NCI-H446 (cell line): ENCODE results near the gene RAP1GAP2.

Experiments used
- DNase-seq, 2 experiments: peaks; one replicate each; lab custom pipeline; 2025; lab: John Stamatoyannopoulos, UW

Gene RAP1GAP2

GRCh38 chr17:2786176-2786881 is 9.9 kb upstream of the RAP1GAP2 start:
- DNase-seq: peak; percentile 72 to 93

- DNase-seq: no peak
These were observed 6.5 kb upstream of the RAP1GAP2 start for GRCh38 chr17:2789700-2790099.

- DNase-seq: no peak
These were observed 3.7 kb upstream of the RAP1GAP2 start for GRCh38 chr17:2792366-2793169.

- no peak for DNase-seq
These were observed 2.0 kb upstream of the RAP1GAP2 start for GRCh38 chr17:2794111-2794803.

GRCh38 chr17:2795441-2796163 is 636 bp upstream of the RAP1GAP2 start:
- no peak for DNase-seq

- peak in 1 of 2 experiments; percentile 14 for DNase-seq
These were observed 988 bp downstream of the RAP1GAP2 start for GRCh38 chr17:2797226-2797625.

GRCh38 chr17:2797637-2798036 is 1.4 kb downstream of the RAP1GAP2 start:
- peak in 1 of 2 experiments; percentile 65 for DNase-seq

GRCh38 chr17:2798188-2798587 is 1.9 kb downstream of the RAP1GAP2 start:
- no peak for DNase-seq

GRCh38 chr17:2798678-2799077 is 2.4 kb downstream of the RAP1GAP2 start:
- DNase-seq: no peak

GRCh38 chr17:2799653-2800052 is 3.4 kb downstream of the RAP1GAP2 start:
- DNase-seq: no peak

- no peak for DNase-seq
These were observed 4.1 kb downstream of the RAP1GAP2 start for GRCh38 chr17:2800367-2800766.

- DNase-seq: peak in 1 of 2 experiments; percentile 77
These were observed 5.6 kb downstream of the RAP1GAP2 start for GRCh38 chr17:2801841-2802240.

- DNase-seq: no peak
These were observed 6.3 kb downstream of the RAP1GAP2 start for GRCh38 chr17:2802574-2802973.

- DNase-seq: no peak
These were observed 7.1 kb downstream of the RAP1GAP2 start for GRCh38 chr17:2803386-2803785.

- DNase-seq: no peak
These were observed 7.7 kb downstream of the RAP1GAP2 start for GRCh38 chr17:2803971-2804370.

GRCh38 chr17:2804912-2805311 is 8.7 kb downstream of the RAP1GAP2 start:
- no peak for DNase-seq

GRCh38 chr17:2805961-2806360 is 9.7 kb downstream of the RAP1GAP2 start:
- DNase-seq: no peak

- no peak for DNase-seq
These were observed 12.4 kb downstream of the RAP1GAP2 start for GRCh38 chr17:2808367-2809335.

GRCh38 chr17:2809337-2809736 is 13.1 kb downstream of the RAP1GAP2 start:
- no peak for DNase-seq

- DNase-seq: no peak
These were observed 17.8 kb downstream of the RAP1GAP2 start for GRCh38 chr17:2814049-2814448.
